ENCODE measurements around the gene RTN4.

The RTN4 gene

GRCh38 chr2:54968561-54969218, 81.6 kb downstream of the RTN4 start:
- DNase-seq, result no peak

- DNase-seq, result no peak
These were observed 82.4 kb downstream of the RTN4 start for GRCh38 chr2:54967759-54968365.

- no peak for DNase-seq
These were observed 83.0 kb downstream of the RTN4 start for GRCh38 chr2:54967269-54967668.

GRCh38 chr2:54966837-54967236, 83.4 kb downstream of the RTN4 start:
- no peak for DNase-seq

- no peak for DNase-seq
These were observed 84.0 kb downstream of the RTN4 start for GRCh38 chr2:54966165-54966832.

- DNase-seq, result no peak
These were observed 84.8 kb downstream of the RTN4 start for GRCh38 chr2:54965425-54965824.

GRCh38 chr2:54964816-54965215, 85.4 kb downstream of the RTN4 start:
- DNase-seq, result no peak

GRCh38 chr2:54964271-54964670, 86.0 kb downstream of the RTN4 start:
- DNase-seq, result no peak

GRCh38 chr2:54963476-54963875, 86.8 kb downstream of the RTN4 start:
- DNase-seq, result no peak

GRCh38 chr2:54962935-54963440, 87.3 kb downstream of the RTN4 start:
- DNase-seq, result no peak

GRCh38 chr2:54962511-54962910, 87.7 kb downstream of the RTN4 start:
- no peak for DNase-seq

- DNase-seq, result no peak
These were observed 90.1 kb downstream of the RTN4 start for GRCh38 chr2:54960164-54960563.

GRCh38 chr2:54958717-54959371, 91.4 kb downstream of the RTN4 start:
- DNase-seq, result no peak

- DNase-seq, result no peak
These were observed 92.8 kb downstream of the RTN4 start for GRCh38 chr2:54957321-54957999.

- no peak for DNase-seq
These were observed 94.1 kb downstream of the RTN4 start for GRCh38 chr2:54956111-54956627.

- DNase-seq, result no peak
These were observed 94.7 kb downstream of the RTN4 start for GRCh38 chr2:54955358-54956110.

- DNase-seq, result no peak
These were observed 95.4 kb downstream of the RTN4 start for GRCh38 chr2:54954705-54955357.

GRCh38 chr2:54954158-54954557, 96.1 kb downstream of the RTN4 start:
- DNase-seq, result no peak

- DNase-seq, result peak in 1 of 2 experiments; percentile 12
These were observed 97.2 kb downstream of the RTN4 start for GRCh38 chr2:54952978-54953456.

GRCh38 chr2:54952425-54952824, 97.8 kb downstream of the RTN4 start:
- no peak for DNase-seq

- no peak for DNase-seq
These were observed 99.4 kb downstream of the RTN4 start for GRCh38 chr2:54950811-54951210.
